A549 (cell line): ENCODE measurements around the gene TRPV3.

Experiments
- BHLHE40 ChIP-seq: IDR thresholded peaks from 2 replicates; pipeline ENCODE4 v1.6.1; 2012; ENCODE audit warnings: low read depth, low read length, inconsistent platforms
- CBX8 ChIP-seq: fragments of 200-600 bp; sonication (generic); IDR thresholded peaks from 2 replicates; pipeline ENCODE4 v1.6.1; 2016
- CHD2 ChIP-seq: fragments of 150-350 bp; IDR thresholded peaks from 2 replicates; pipeline ENCODE4 v1.6.1; 2014; ENCODE audit warnings: low read length; ENCODE audit not compliant: partially characterized antibody
- CTCF ChIP-seq: fragments of >200 bp; sonication (Bioruptor Twin); formaldehyde crosslinking; IDR thresholded peaks from 3 replicates; pipeline ENCODE4 v1.5.1; 2016
- FOSB ChIP-seq: fragments of 250-450 bp; sonication (Bioruptor Pico); IDR thresholded peaks from 2 replicates; pipeline ENCODE4 v1.5.0; 2020; ENCODE audit warnings: mild to moderate bottlenecking, moderate library complexity
- HDAC2 ChIP-seq: fragments of 200-600 bp; sonication (generic); IDR thresholded peaks from 2 replicates; pipeline ENCODE4 v1.6.1; 2016
- MAX ChIP-seq: IDR thresholded peaks from 2 replicates; pipeline ENCODE4 v1.6.1; 2012
- POLR2A ChIP-seq: IDR thresholded peaks from 2 replicates; pipeline ENCODE4 v1.6.1; 2012; ENCODE audit warnings: mild to moderate bottlenecking, low read length
- RAD21 ChIP-seq, 2 experiments: fragments of >200 bp in 1 of 2; sonication (Bioruptor Twin) in 1 of 2; formaldehyde crosslinking in 1 of 2; IDR thresholded peaks in 1 of 2; conservative IDR thresholded peaks in 1 of 2; 2 replicates in 1 of 2; 3 replicates in 1 of 2; pipeline ENCODE4 v1.6.1; 2012 to 2018; ENCODE audit warnings: inconsistent platforms in 1 of 2
- REST ChIP-seq: fragments of 200-600 bp; sonication (generic); IDR thresholded peaks from 2 replicates; pipeline ENCODE4 v1.6.1; 2016; ENCODE audit warnings: antibody characterized with exemption, mild to moderate bottlenecking, moderate library complexity
- RNF2 ChIP-seq: fragments of 200-600 bp; sonication (generic); IDR thresholded peaks from 2 replicates; pipeline ENCODE4 v1.6.1; 2016; ENCODE audit warnings: low read depth, mild to moderate bottlenecking, antibody characterized with exemption, moderate library complexity, borderline replicate concordance
- SMC3 ChIP-seq: fragments of >200 bp; sonication (Bioruptor Twin); formaldehyde crosslinking; IDR thresholded peaks from 3 replicates; pipeline ENCODE4 v1.6.1; 2018; ENCODE audit warnings: inconsistent platforms

- TF ChIP-seq RNF2 = no peak
- no peak for TF ChIP-seq RAD21 (conservative IDR thresholded peaks at IDR 0.05 in 1 of 2, IDR thresholded peaks at IDR 0.05 in 1 of 2)
- no peak for TF ChIP-seq CTCF
- no peak for TF ChIP-seq REST
- no peak for TF ChIP-seq FOSB
- no peak for TF ChIP-seq BHLHE40
- TF ChIP-seq MAX = no peak
- no peak for TF ChIP-seq POLR2A
- TF ChIP-seq SMC3 = no peak
- no peak for TF ChIP-seq CHD2
- TF ChIP-seq HDAC2 = no peak
- TF ChIP-seq CBX8 = no peak
These were observed 37.4 kb upstream of the TRPV3 start for GRCh38 chr17:3594976-3595375.
